Panc1 (cell line): Measurements from ENCODE around the gene ZDHHC7.

ENCODE experiments used
- POLR2AphosphoS5 ChIP-seq: IDR thresholded peaks from 2 replicates; pipeline ENCODE4 v1.6.1; 2012; ENCODE audit warnings: mild to moderate bottlenecking, low read depth, low read length, moderate library complexity
- SIN3A ChIP-seq: IDR thresholded peaks from 2 replicates; pipeline ENCODE4 v1.6.1; 2012; ENCODE audit warnings: low read depth, mild to moderate bottlenecking, low read length, moderate library complexity, borderline replicate concordance; ENCODE audit not compliant: insufficient read depth
- TF ChIP-seq, protein P1 (sequence below): fragments of 450-650 bp; IDR thresholded peaks from 2 replicates; pipeline ENCODE4 v1.5.1; 2017; ENCODE audit warnings: mild to moderate bottlenecking

- TF ChIP-seq, protein P1, sequence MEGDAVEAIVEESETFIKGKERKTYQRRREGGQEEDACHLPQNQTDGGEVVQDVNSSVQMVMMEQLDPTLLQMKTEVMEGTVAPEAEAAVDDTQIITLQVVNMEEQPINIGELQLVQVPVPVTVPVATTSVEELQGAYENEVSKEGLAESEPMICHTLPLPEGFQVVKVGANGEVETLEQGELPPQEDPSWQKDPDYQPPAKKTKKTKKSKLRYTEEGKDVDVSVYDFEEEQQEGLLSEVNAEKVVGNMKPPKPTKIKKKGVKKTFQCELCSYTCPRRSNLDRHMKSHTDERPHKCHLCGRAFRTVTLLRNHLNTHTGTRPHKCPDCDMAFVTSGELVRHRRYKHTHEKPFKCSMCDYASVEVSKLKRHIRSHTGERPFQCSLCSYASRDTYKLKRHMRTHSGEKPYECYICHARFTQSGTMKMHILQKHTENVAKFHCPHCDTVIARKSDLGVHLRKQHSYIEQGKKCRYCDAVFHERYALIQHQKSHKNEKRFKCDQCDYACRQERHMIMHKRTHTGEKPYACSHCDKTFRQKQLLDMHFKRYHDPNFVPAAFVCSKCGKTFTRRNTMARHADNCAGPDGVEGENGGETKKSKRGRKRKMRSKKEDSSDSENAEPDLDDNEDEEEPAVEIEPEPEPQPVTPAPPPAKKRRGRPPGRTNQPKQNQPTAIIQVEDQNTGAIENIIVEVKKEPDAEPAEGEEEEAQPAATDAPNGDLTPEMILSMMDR, result no peak
- no peak for TF ChIP-seq POLR2AphosphoS5
- no peak for TF ChIP-seq SIN3A
These were observed 47.6 kb upstream of the ZDHHC7 start for GRCh38 chr16:85058909-85059308.
